Left lung (tissue), 10 donors: ENCODE measurements around the gene IFI27L1. TPM values are rescaled to one million over a fixed set of nuclear protein-coding genes. Genes with fewer than 3 reads are reported as not detected.

ENCODE experiments used
- ATAC-seq: fragments of 200-7000 bp; cut with Tn5 transposase; one replicate; pipeline ENCODE4 v1.9.1; 2020; ENCODE audit warnings: moderate library complexity
- DNase-seq, 4 donors: peaks; one replicate each; pipeline ENCODE4 v3.0.0-alpha.2; 2013 to 2020
- H3K27ac ChIP-seq, 2 donors: fragments of 200-600 bp; sonication (generic) in 1 of 2; one replicate each; pipeline versions ENCODE4 v1.5.0 to v1.8.0; 2020 to 2021
- H3K27me3 ChIP-seq, 2 donors: fragments of 200-600 bp; sonication (generic) in 1 of 2; one replicate each; pipeline versions ENCODE4 v1.5.0 to v1.8.0; 2020 to 2021
- H3K36me3 ChIP-seq, 2 donors: fragments of 200-600 bp; sonication (generic) in 1 of 2; one replicate each; pipeline versions ENCODE4 v1.5.0 to v1.8.0; 2020 to 2021
- H3K4me1 ChIP-seq, 2 donors: fragments of 200-600 bp; one replicate each; pipeline ENCODE4 v1.8.0; 2021
- H3K4me3 ChIP-seq, 2 donors: fragments of 200-600 bp; sonication (generic) in 1 of 2; one replicate each; pipeline versions ENCODE4 v1.5.0 to v1.8.0; 2020 to 2021; ENCODE audit warnings: mild to moderate bottlenecking in 1 of 2
- H3K9me3 ChIP-seq, 2 donors: fragments of 200-600 bp; sonication (generic) in 1 of 2; one replicate each; pipeline versions ENCODE4 v1.5.0 to v1.8.0; 2020 to 2021
- CTCF ChIP-seq, 2 donors: fragments of 200-600 bp; sonication (generic) in 1 of 2; IDR thresholded peaks; one replicate each; pipeline versions ENCODE4 v1.5.0 to v1.8.0; 2021; ENCODE audit warnings: antibody characterized with exemption in 2 of 2
- intact Hi-C, 2 donors: fragments of 100-400 bp; cut with DNase I; formaldehyde crosslinking; loops; one replicate each; pipeline versions ENCODE4 v1.11.2 to v1.14.2; 2022
- polyA plus RNA-seq, 6 donors: library from polyadenylated mRNA; unstranded; fragments of 120-200 nt; gene quantifications; one replicate each; pipeline ENCODE4 v1.2.1, GENCODE V29; 2013; ENCODE audit not compliant: insufficient read length in 6 of 6
- total RNA-seq, 2 donors: library from RNA; stranded (reverse); fragmentation: NEBNext Ultra II Directional; extraction: Animal tissue kit (Norgen Biotek cat#: 25700); gene quantifications; one replicate each; pipeline ENCODE4 v1.2.1, GENCODE V29; 2021
- donor health status: DM: no; HTN: yes; CAD: no.
- donor health status: DM: no; HTN: no; CAD: no.

IFI27L1 gene
- total and polyA plus RNA-seq, 8 donors, result 20.3 to 34.3 (median 31.2) TPM

DNA sequence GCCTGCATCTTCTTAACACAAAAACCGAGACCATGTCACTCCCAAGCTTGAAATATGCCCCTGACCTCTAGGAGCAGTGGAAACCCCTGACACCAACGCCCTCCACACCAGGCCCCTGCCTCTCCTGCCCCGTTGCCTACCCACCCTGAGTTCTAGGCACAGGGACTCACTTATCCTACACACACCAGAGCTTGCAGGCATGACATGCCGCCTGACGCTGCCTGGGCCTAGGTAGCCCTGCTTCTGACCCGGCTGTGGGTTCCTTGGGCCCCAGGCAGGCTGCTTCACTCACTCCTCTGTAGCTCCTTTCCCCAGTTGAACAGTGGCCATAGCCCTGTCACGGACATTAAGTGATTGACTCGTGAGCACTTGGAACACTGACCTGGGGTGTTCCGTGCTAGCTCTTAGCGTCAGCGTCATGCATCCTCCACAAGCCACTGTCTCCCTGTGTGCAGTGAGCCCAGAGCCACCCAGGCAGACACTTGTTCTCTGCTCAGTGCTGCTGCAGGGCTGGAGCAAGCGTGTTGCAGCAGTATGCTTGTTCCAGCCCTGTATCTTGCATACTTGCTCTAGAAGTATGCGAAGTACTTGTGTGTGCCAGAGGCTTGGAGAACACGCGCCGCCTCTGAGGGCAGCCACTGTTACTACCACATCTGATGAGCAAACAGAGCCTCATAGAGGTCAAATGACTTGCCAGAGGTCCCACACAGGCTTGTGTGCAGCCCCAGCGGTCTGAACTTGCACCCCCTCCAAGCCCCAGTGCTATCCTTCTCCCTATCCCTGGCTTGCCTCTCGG, 39.4 kb upstream of the IFI27L1 start:
- Histone ChIP-seq H3K27ac (no peak overlapping the region), H3K4me1 (peaks cover 3% of the 10 kb centered on the region in 2 donors), H3K27me3 (no peaks in the 10 kb centered on the region), H3K9me3 (no peaks in the 10 kb centered on the region), H3K36me3 (peaks cover 0 to 34% of the 10 kb centered on the region in 2 donors), H3K4me3 (no peak overlapping the region)
- no peak for DNase-seq
- no peak for TF ChIP-seq CTCF (IDR thresholded peaks at IDR 0.05)
- peak; percentile 95 for ATAC-seq
- intact Hi-C loops, result loop anchor here in 1 of 2 donors (10.0 kb wide), 1 partner anchor 93 kb away; no protein-coding TSS in a partner anchor

DNA sequence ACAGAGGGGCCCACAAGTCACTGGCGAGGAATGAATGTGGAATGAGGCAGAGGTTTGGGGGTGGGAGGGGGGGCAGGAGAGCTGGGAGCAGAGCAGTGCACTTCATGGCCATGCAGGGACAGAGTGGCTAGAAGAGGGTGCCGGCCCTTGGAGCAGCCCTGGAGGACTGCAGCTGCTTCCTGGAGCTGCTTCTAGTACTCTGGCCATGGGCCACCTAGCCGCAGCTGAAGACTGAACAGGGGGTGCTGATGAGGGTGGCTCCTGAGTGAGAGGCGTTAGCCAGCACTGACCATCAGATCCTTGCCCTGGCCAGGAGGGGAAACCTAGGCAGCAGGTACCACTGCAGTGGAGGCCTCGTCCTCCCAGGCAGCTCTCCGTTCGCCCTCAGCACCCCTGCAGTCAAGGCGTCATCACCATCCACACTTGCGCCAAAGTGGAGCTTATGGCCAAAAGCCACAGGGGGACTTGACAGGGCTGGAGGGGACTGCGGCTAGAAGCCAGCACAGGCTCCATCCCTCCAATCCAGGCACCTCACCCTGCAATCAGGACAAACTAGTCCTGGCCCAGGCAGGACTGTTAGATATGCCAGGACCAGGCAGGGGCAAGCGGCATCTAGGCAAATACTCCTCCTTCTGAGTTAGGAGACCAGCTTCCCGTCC, 38.5 kb upstream of the IFI27L1 start:
- Histone ChIP-seq H3K27ac (no peak overlapping the region), H3K4me3 (no peak overlapping the region), H3K4me1 (peaks cover 3% of the 10 kb centered on the region in 2 donors), H3K36me3 (peaks cover 0 to 42% of the 10 kb centered on the region in 2 donors), H3K27me3 (no peaks in the 10 kb centered on the region), H3K9me3 (no peaks in the 10 kb centered on the region)
- TF ChIP-seq CTCF (IDR thresholded peaks at IDR 0.05), result no peak
- no peak for DNase-seq
- peak; percentile 73 for ATAC-seq
- intact Hi-C loops, result loop anchor here in 1 of 2 donors (10.0 kb wide), 1 partner anchor 92 kb away; no protein-coding TSS in a partner anchor

GRCh38 chr14:94043111-94043755, 37.9 kb upstream of the IFI27L1 start:
- intact Hi-C loops, result loop anchor here in 1 of 2 donors (10.0 kb wide), 1 partner anchor 92 kb away; no protein-coding TSS in a partner anchor
- ATAC-seq (no peak), DNase-seq (no peak)
- TF ChIP-seq CTCF (IDR thresholded peaks at IDR 0.05), result no peak
- no peaks in the 10 kb centered on the region for H3K9me3 ChIP-seq
- H3K4me3 ChIP-seq, result no peak overlapping the region
- no peaks in the 10 kb centered on the region for H3K27me3 ChIP-seq
- peaks cover 0 to 49% of the 10 kb centered on the region in 2 donors for H3K36me3 ChIP-seq
- peaks cover 3% of the 10 kb centered on the region in 2 donors for H3K4me1 ChIP-seq
- no peak overlapping the region for H3K27ac ChIP-seq

GRCh38 chr14:94043756-94044475, 37.2 kb upstream of the IFI27L1 start:
- Histone ChIP-seq H3K36me3 (peaks cover 0 to 55% of the 10 kb centered on the region in 2 donors), H3K4me1 (peaks cover 3% of the 10 kb centered on the region in 2 donors), H3K27me3 (no peaks in the 10 kb centered on the region), H3K4me3 (no peak overlapping the region), H3K9me3 (no peaks in the 10 kb centered on the region), H3K27ac (no peak overlapping the region)
- ATAC-seq (no peak), DNase-seq (no peak)
- intact Hi-C loops, result loop anchor here in 1 of 2 donors (10.0 kb wide), 1 partner anchor 91 kb away; no protein-coding TSS in a partner anchor
- TF ChIP-seq CTCF (IDR thresholded peaks at IDR 0.05), result no peak
